Measurements from ENCODE around the gene ZNF500. TPM values are rescaled to one million over a fixed set of nuclear protein-coding genes. Genes with fewer than 3 reads are reported as not detected.
A peak's percentile ranks its signal among the peaks of the same experiment; 100 is the strongest.

ZNF500 gene
- total RNA-seq, 4 donors from 2014 or later = 7.9 to 17.6 (median 12.4) TPM

DNA sequence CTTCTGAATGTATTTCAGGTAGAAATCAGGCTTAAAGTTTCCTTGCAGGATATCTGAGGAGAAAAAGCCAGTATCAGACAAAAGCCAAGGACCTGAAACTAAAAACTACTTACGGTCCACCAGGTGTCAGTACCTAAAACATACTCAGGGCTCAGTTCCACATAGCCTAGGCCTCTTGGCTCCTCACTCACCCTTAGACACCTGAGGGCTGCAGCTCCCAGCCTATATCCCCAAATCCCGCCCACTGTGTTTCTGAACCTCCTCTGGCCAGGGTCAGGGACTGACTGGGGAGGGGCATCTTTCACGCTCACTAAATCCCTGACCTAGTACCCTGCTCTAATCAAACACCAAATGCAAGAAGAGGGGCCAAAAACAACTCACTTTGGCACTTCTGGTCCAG, 44.3 kb upstream of the ZNF500 start:
- TF ChIP-seq, protein P1, sequence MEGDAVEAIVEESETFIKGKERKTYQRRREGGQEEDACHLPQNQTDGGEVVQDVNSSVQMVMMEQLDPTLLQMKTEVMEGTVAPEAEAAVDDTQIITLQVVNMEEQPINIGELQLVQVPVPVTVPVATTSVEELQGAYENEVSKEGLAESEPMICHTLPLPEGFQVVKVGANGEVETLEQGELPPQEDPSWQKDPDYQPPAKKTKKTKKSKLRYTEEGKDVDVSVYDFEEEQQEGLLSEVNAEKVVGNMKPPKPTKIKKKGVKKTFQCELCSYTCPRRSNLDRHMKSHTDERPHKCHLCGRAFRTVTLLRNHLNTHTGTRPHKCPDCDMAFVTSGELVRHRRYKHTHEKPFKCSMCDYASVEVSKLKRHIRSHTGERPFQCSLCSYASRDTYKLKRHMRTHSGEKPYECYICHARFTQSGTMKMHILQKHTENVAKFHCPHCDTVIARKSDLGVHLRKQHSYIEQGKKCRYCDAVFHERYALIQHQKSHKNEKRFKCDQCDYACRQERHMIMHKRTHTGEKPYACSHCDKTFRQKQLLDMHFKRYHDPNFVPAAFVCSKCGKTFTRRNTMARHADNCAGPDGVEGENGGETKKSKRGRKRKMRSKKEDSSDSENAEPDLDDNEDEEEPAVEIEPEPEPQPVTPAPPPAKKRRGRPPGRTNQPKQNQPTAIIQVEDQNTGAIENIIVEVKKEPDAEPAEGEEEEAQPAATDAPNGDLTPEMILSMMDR (IDR thresholded peaks at IDR 0.05) = no peak
- TF ChIP-seq EP300 (IDR thresholded peaks at IDR 0.05) (no peak), POLR2A (IDR thresholded peaks at IDR 0.05) (no peak), POLR2AphosphoS5 (IDR thresholded peaks at IDR 0.05) (no peak)
- Histone ChIP-seq H3K4me3 (no peak overlapping the region), H3K4me1 (no peaks in the 10 kb centered on the region), H3K9me3 (no peaks in the 10 kb centered on the region), H3K27ac (no peak overlapping the region), H3K27me3 (no peaks in the 10 kb centered on the region), H3K36me3 (peaks cover 89% of the 10 kb centered on the region)
- no peak for DNase-seq (ENCODE audit: low spot score in 2 of 2)
- WGBS = 90% methylated on average over 3 of the region's 3 CpGs

DNA sequence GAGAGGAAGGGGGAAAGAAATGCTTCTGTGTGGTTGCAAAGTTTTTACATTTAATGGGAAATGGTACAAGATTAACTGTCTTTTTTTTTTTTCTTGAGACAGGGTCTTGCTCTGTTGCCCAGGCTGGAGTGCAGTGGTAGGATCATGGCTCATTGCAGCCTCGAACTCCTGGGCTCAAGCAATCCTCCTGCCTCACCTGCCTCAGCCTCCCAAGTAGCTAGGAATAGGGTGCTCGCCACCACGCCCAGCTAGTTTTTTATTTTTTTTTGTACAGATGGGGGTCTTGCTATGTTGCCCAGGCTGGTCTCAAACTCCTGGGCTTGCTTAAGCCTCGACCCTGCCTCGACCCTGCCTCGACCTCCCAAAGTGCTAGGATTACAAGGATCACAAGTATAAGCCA, 39.3 kb upstream of the ZNF500 start:
- Histone ChIP-seq H3K27me3 (no peaks in the 10 kb centered on the region), H3K9me3 (no peaks in the 10 kb centered on the region), H3K27ac (no peak overlapping the region), H3K36me3 (peaks cover 60% of the 10 kb centered on the region), H3K4me3 (no peak overlapping the region), H3K4me1 (peaks cover 18% of the 10 kb centered on the region)
- DNase-seq (ENCODE audit: low spot score in 2 of 2) = no peak
- TF ChIP-seq POLR2A (IDR thresholded peaks at IDR 0.05) (no peak), POLR2AphosphoS5 (IDR thresholded peaks at IDR 0.05) (no peak), EP300 (IDR thresholded peaks at IDR 0.05) (no peak)
- TF ChIP-seq, protein P1 (IDR thresholded peaks at IDR 0.05) = no peak
- WGBS = 93% methylated on average over 6 of the region's 6 CpGs

DNA sequence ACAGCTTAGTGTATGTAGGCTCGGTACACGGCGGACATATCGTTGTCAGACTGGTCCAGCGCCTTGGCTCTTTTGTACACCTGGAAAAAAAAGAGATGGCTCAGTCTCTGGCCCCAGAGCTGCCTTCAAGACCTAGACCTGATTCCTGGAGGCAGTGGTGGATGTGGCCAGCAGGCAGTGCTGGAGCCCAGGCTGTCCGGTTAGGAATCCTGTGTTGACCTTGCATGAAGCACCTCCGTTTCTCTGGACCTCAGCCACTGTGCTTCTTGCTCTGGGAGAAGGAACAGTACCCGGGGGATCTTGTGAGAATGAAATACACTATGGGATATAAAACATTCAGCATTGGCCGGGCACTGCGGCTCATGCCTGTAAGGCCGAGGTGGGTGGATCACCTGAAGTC, 38.3 kb upstream of the ZNF500 start:
- Histone ChIP-seq H3K27me3 (no peaks in the 10 kb centered on the region), H3K36me3 (peaks cover 53% of the 10 kb centered on the region), H3K4me3 (no peak overlapping the region), H3K9me3 (no peaks in the 10 kb centered on the region), H3K4me1 (peaks cover 28% of the 10 kb centered on the region), H3K27ac (no peak overlapping the region)
- no peak for DNase-seq (ENCODE audit: low spot score in 2 of 2)
- 87% methylated on average over 11 of the region's 11 CpGs for WGBS
- TF ChIP-seq POLR2AphosphoS5 (IDR thresholded peaks at IDR 0.05) (no peak), EP300 (IDR thresholded peaks at IDR 0.05) (no peak), POLR2A (IDR thresholded peaks at IDR 0.05) (no peak)
- TF ChIP-seq, protein P1 (IDR thresholded peaks at IDR 0.05) = no peak

DNA sequence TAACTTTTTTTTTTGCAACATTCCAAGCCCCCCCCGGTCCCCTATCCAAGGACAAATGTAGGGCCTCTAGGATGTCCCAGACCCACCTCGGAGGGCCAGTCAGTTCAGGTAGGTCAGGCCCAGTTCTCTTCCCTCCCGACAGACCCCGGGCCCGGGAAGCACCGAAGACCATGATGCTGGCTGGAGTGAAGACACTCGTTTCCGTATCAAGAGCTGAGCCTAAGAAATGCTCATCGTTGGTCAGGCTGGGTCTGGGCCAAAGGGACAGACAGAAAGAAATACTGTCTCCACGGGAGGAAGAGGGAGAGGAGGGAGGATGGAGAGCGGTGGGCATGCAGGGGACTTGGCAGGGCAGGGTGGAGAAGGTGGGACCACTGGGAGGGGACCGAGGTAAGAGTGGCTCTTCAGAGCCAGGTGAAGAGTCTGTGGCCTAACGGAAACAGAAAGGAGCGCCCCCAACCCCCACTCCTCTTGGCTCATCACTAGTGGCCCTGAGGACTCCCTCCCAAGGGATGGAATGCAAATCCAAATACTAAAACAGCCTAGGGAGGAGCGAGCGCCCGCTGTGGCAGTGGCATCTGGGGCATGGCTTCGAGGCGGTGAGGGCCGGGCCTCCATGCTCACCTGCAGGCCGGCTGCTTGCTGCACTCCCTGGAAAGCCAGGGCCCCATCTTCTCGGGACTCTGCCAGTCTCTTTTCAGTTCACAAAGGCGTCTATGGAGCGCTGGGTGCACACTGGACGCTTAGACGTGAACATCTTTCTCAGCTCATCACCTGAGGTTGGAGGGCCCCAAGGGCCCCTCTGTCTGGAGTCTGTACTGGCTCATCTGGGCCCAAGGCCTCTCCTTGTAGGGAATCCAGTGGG, 37.2 kb upstream of the ZNF500 start:
- Histone ChIP-seq H3K4me3 (no peak overlapping the region), H3K9me3 (no peaks in the 10 kb centered on the region), H3K27me3 (no peaks in the 10 kb centered on the region), H3K4me1 (peaks cover 29% of the 10 kb centered on the region), H3K36me3 (peaks cover 51% of the 10 kb centered on the region), H3K27ac (no peak overlapping the region)
- WGBS = 85% methylated on average over 17 of the region's 26 CpGs
- no peak for DNase-seq (ENCODE audit: low spot score in 2 of 2)
- TF ChIP-seq POLR2A (IDR thresholded peaks at IDR 0.05) = no peak
- TF ChIP-seq, protein P1 (IDR thresholded peaks at IDR 0.05) = no peak
- no peak for TF ChIP-seq POLR2AphosphoS5 (IDR thresholded peaks at IDR 0.05)
- no peak for TF ChIP-seq EP300 (IDR thresholded peaks at IDR 0.05)

DNA sequence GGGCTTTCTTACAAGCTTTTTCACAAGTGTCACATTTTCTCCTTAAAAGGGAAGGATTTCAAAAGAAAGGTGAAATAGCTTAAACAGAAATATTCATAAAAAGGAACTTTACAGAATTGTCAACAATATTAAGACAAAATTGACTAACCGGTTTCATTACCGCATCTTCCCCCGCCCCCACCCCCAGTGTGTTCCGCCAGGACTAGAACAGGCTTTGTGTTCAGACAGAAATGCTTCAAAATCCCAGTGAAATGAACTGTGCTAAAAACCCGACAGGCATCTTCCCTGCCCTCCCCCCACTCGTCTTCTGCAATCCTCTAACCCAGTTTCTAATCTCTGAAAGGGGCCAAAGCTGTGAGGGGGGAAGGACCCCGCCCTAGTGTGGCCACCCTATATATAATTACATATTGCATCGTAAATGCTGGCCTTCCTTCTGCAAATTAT, 36.5 kb upstream of the ZNF500 start:
- peaks cover 49% of the 10 kb centered on the region for H3K36me3 ChIP-seq
- no peak for DNase-seq (ENCODE audit: low spot score in 2 of 2)
- WGBS = 50% methylated on average over 8 of the region's 8 CpGs
- H3K27me3 ChIP-seq = no peaks in the 10 kb centered on the region
- H3K4me3 ChIP-seq = peak overlapping the region; percentile 93
- H3K9me3 ChIP-seq = no peaks in the 10 kb centered on the region
- TF ChIP-seq EP300 (IDR thresholded peaks at IDR 0.05) (no peak), POLR2AphosphoS5 (IDR thresholded peaks at IDR 0.05) (no peak), POLR2A (IDR thresholded peaks at IDR 0.05) (no peak)
- TF ChIP-seq, protein P1 (IDR thresholded peaks at IDR 0.05) = no peak
- no peak overlapping the region for H3K27ac ChIP-seq
- H3K4me1 ChIP-seq = peaks cover 29% of the 10 kb centered on the region
